Gastrocnemius medialis (tissue), 4 donors: ENCODE measurements around the gene ATG2A.

ENCODE experiments used
- CTCF ChIP-seq, 5 experiments: fragments of 450-650 bp in 3 of 5; fragments of 200-600 bp in 2 of 5; sonication (generic) in 2 of 5; IDR thresholded peaks in 4 of 5; conservative IDR thresholded peaks in 1 of 5; 1 replicate in 4 of 5; 2 replicates in 1 of 5; pipeline ENCODE4 v1.5.1; 2016 to 2019; ENCODE audit warnings: antibody characterized with exemption in 5 of 5, mild to moderate bottlenecking in 3 of 5, moderate library complexity in 3 of 5
- POLR2A ChIP-seq, 2 donors: fragments of 450-650 bp; IDR thresholded peaks; one replicate each; pipeline ENCODE4 v1.6.1; 2017; ENCODE audit warnings: antibody characterized with exemption in 2 of 2, mild to moderate bottlenecking in 2 of 2, moderate library complexity in 2 of 2

GRCh38 chr11:64883575-64883974, 33.4 kb downstream of the ATG2A start:
- no peak for TF ChIP-seq CTCF (IDR thresholded peaks at IDR 0.05 in 4 of 5, conservative IDR thresholded peaks at IDR 0.05 in 1 of 5)
- no peak for TF ChIP-seq POLR2A (IDR thresholded peaks at IDR 0.05)
